ENCODE measurements around the gene TLE7.
A peak's percentile ranks its signal among the peaks of the same experiment; 100 is the strongest.

TLE7 gene

DNA sequence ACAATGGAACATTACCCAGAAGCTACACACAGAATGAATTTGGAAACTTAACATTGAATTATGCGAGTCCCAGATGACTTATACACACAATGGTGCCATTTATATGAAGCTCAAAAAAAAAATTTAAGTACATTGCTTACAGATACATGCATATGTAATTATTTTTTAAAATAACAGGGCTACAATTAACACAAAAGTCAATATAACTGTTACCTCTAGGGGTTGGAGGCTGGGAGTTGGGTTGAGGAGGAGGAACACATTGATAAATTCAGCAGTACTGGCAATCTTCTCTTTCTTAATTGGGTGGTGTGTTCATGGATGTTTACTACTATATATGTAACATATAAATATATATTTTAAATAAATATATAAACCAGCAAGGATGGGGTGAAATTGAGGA, 19.1 kb upstream of the TLE7 start:
- Histone ChIP-seq H3K4me3 (peak overlapping the region; percentile 74 to 94 (median 81); a peak in 19 of 20 replicates), H3K27ac (peak overlapping the region in 3 of 11 experiments; percentile 76 to 91 (median 88); a peak in 4 of 22 replicates), H3K4me2 (peak overlapping the region; percentile 78 to 99 (median 94)), H4K20me1 (peaks cover 0 to 16% (median 6%) of the 10 kb centered on the region in 11 experiments; a peak in 6 of 22 replicates), H3K9ac (peak overlapping the region in 8 of 11 experiments; percentile 83 to 91 (median 88); a peak in 9 of 22 replicates), H3K9me3 (replicated peaks in 1 of 11) (no peaks in the 10 kb centered on the region), H3K4me1 (peaks cover 14 to 21% (median 15%) of the 10 kb centered on the region in 10 experiments), H3K36me3 (peaks cover 7 to 18% (median 11%) of the 10 kb centered on the region in 11 experiments; a peak in 20 of 22 replicates), H3K27me3 (no peaks in the 10 kb centered on the region)
- no peak for TF ChIP-seq Cebpa-rat (IDR thresholded peaks at IDR 0.05)

DNA sequence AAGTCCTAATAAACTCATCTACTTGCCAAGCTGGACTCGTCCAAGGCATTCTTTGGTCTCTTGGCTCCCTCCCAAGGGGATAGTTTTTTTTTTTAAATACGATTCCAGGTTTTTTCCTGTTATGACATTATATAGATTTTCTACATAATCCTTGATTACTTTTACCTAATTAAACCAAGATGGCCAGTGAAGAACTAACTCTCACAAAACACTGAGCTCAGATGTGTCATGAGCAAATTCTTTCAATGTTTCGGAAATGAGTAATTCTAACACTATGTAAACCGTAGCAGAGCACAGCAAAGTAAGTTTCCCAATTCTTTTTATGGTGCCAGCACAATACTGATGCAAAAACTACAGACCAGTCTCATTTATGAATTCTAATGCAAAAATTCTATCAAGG, 18.4 kb upstream of the TLE7 start:
- H3K4me2 ChIP-seq = peak overlapping the region in 6 of 11 experiments; percentile 80 to 99 (median 94); a peak in 8 of 22 replicates
- H3K36me3 ChIP-seq = peaks cover 14 to 25% (median 18%) of the 10 kb centered on the region in 11 experiments
- peaks cover 0 to 16% (median 6%) of the 10 kb centered on the region in 11 experiments; a peak in 6 of 22 replicates for H4K20me1 ChIP-seq
- no peaks in the 10 kb centered on the region; a peak in 1 of 22 replicates for H3K9me3 ChIP-seq (replicated peaks in 1 of 11)
- no peak overlapping the region for H3K4me3 ChIP-seq
- no peak overlapping the region for H3K9ac ChIP-seq
- H3K27ac ChIP-seq = no peak overlapping the region
- peaks cover 14 to 21% (median 15%) of the 10 kb centered on the region in 10 experiments for H3K4me1 ChIP-seq
- H3K27me3 ChIP-seq = no peaks in the 10 kb centered on the region
- no peak for TF ChIP-seq Cebpa-rat (IDR thresholded peaks at IDR 0.05)

DNA sequence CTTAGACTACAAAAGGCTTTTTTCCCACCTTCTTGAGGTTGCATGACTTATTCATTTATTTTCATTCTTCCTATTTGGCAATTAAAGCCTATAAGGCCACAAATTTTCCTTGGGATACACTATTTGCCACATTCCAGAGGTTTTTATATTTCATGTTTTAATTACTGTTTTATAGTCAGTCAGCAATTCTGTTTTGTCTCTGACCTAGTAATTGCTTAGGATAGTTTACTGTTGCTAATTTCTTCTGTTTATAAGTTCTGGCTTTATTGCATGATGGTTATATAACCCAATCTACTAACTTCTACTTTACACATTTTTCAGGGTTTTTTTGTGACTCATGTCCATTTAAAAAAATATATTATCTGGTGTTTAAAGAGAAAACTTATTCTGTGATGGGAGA, 17.7 kb upstream of the TLE7 start:
- Histone ChIP-seq H3K27me3 (no peaks in the 10 kb centered on the region), H3K9me3 (replicated peaks in 1 of 11) (peaks cover 0 to 7% (median 4%) of the 10 kb centered on the region in 11 experiments; a peak in 12 of 22 replicates), H3K27ac (no peak overlapping the region), H3K9ac (no peak overlapping the region), H3K4me1 (peaks cover 14 to 21% (median 15%) of the 10 kb centered on the region in 10 experiments), H4K20me1 (peaks cover 0 to 16% (median 6%) of the 10 kb centered on the region in 11 experiments; a peak in 6 of 22 replicates), H3K36me3 (peaks cover 22 to 32% (median 26%) of the 10 kb centered on the region in 11 experiments), H3K4me3 (no peak overlapping the region), H3K4me2 (no peak overlapping the region)
- TF ChIP-seq Cebpa-rat (IDR thresholded peaks at IDR 0.05) = no peak

DNA sequence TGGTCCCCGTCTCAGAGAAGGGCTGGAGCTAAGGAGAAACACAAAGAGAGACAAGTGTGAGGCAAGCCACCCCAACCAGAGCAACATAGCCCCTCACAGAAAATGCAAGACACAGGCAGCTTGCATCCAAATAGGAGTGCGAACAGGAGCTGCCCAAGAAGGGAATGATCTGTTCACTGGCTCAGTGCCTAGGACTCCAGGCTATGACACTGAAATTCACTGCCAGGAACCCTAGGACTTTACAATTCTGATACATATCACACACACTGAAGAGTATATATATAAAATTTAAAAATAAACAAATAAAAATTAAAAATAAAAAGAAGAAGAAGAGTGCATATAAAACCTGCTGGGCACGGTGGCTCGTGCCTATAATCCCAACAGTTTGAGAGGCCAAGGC, 14.9 kb upstream of the TLE7 start:
- H3K27ac ChIP-seq = no peak overlapping the region
- peaks cover 10 to 18% (median 14%) of the 10 kb centered on the region in 10 experiments for H3K4me1 ChIP-seq
- H3K9ac ChIP-seq = no peak overlapping the region
- H3K4me2 ChIP-seq = no peak overlapping the region
- H3K4me3 ChIP-seq = no peak overlapping the region
- no peak for TF ChIP-seq Cebpa-rat (IDR thresholded peaks at IDR 0.05)
- H3K27me3 ChIP-seq = no peaks in the 10 kb centered on the region
- peaks cover 49 to 60% (median 53%) of the 10 kb centered on the region in 11 experiments for H3K36me3 ChIP-seq
- peaks cover 22 to 34% (median 30%) of the 10 kb centered on the region in 11 experiments for H3K9me3 ChIP-seq (replicated peaks in 1 of 11)
- peaks cover 0 to 16% (median 6%) of the 10 kb centered on the region in 11 experiments; a peak in 6 of 22 replicates for H4K20me1 ChIP-seq

DNA sequence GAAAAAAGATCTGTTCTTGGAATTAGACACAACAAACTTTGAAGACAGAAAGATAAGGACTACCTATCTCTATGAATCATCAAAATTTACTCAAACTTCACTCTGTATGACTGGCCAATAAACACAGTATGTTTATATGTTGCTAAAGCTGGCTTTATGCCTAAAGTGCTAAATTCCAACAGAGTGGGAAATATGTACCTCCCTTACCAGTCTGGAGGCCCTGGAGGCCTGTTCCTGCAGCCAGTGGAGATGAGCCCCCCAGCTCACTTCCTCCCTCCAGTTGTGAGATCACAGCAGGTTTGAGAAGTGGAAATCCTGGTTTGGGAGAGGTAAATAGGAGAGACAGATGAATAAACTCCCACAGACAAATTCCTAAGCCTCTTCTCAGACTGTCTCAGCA, 11.2 kb upstream of the TLE7 start:
- no peak for TF ChIP-seq Cebpa-rat (IDR thresholded peaks at IDR 0.05)
- Histone ChIP-seq H3K4me1 (no peaks in the 10 kb centered on the region), H4K20me1 (peaks cover 0 to 8% (median 3%) of the 10 kb centered on the region in 11 experiments; a peak in 6 of 22 replicates), H3K9ac (no peak overlapping the region), H3K27ac (no peak overlapping the region), H3K4me2 (no peak overlapping the region), H3K4me3 (0 out of 20 replicates have a peak overlapping the region, but pooled peaks of 1 of the 10 experiments have one; percentile 1), H3K27me3 (no peaks in the 10 kb centered on the region), H3K36me3 (peaks cover 86 to 96% (median 90%) of the 10 kb centered on the region in 11 experiments), H3K9me3 (replicated peaks in 1 of 11) (peaks cover 60 to 72% (median 68%) of the 10 kb centered on the region in 11 experiments)

DNA sequence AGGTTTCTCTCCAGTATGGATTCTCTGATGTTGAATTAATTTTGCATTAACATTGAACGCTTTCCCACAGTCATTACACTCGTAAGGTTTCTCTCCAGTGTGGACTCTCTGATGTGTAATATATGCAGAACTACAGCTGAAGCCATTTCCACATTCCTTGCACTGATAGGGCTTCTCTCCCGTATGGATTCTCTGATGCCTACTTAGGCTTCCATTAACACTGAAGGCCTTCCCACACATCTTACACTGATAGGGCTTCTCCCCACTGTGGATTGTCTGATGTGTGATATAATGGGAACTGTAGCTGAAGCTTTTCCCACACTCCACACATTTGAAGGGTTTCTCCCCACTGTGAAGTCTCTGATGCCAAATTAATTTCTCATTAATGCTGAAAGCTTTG, 7.2 kb upstream of the TLE7 start:
- Histone ChIP-seq H3K27ac (no peak overlapping the region), H3K4me2 (no peak overlapping the region), H3K36me3 (peaks cover 75 to 84% (median 79%) of the 10 kb centered on the region in 11 experiments), H3K9ac (no peak overlapping the region), H3K9me3 (replicated peaks in 1 of 11) (peaks cover 95 to 100% (median 100%) of the 10 kb centered on the region in 11 experiments), H3K27me3 (no peaks in the 10 kb centered on the region), H3K4me3 (peak overlapping the region; percentile 17 to 45 (median 38); a peak in 18 of 20 replicates), H4K20me1 (no peaks in the 10 kb centered on the region), H3K4me1 (no peaks in the 10 kb centered on the region)
- TF ChIP-seq Cebpa-rat (IDR thresholded peaks at IDR 0.05) = no peak

DNA sequence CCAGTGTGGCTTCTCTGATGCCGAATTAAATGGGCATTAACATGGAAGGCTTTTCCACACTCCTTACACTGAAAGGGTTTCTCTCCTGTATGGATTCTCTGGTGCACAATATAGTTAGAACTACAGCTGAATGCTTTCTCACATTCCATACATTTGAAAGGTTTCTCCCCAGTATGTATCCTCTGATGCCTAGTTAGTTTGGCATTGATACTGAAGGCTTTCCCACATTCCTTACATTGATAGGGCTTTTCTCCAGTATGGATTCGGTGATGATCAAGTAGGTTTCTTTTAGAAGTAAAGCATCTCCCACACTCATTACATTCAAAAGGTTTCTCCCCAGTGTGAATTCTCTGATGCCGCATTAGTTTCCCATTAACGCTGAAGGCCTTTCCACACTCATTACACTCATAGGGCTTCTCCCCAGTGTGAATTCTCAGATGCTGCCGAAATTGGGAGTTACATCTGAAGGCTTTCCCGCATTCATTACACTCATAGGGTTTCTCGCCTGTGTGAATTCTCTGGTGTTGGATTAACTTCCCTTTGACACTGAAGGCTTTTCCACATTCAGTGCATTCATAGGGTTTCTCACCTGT, 6.5 kb upstream of the TLE7 start:
- H3K4me2 ChIP-seq = no peak overlapping the region
- peaks cover 69 to 78% (median 73%) of the 10 kb centered on the region in 11 experiments for H3K36me3 ChIP-seq
- no peak for TF ChIP-seq Cebpa-rat (IDR thresholded peaks at IDR 0.05)
- no peaks in the 10 kb centered on the region for H3K27me3 ChIP-seq
- peak overlapping the region; percentile 17 to 45 (median 38); a peak in 18 of 20 replicates for H3K4me3 ChIP-seq
- no peaks in the 10 kb centered on the region for H4K20me1 ChIP-seq
- H3K9me3 ChIP-seq (replicated peaks in 1 of 11) = peaks cover 88 to 100% (median 100%) of the 10 kb centered on the region in 11 experiments
- no peak overlapping the region for H3K27ac ChIP-seq
- no peak overlapping the region for H3K9ac ChIP-seq
- H3K4me1 ChIP-seq = no peaks in the 10 kb centered on the region

DNA sequence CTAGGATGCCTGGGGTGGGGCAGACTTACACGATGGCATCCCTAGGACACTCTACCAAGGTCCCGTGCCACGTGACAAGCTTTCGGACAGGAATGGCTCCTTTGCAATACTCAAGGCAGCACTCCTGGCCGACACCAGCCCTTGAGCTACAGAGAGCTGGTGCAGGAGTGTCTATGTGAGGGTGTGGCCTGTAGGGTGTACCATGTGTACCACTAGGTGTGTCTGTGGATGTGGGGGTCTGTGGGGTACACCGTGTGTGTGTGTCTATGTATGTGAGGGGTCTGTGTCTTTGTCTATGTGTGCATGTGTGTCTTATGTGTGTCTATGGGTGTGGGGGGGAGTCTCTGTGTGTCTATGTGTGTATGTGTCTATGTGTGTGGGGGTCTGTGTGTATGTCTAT, 1.9 kb upstream of the TLE7 start:
- H3K4me2 ChIP-seq = no peak overlapping the region
- peaks cover 22 to 31% (median 26%) of the 10 kb centered on the region in 11 experiments for H3K36me3 ChIP-seq
- H3K9ac ChIP-seq = no peak overlapping the region
- peaks cover 57 to 82% (median 77%) of the 10 kb centered on the region in 11 experiments for H3K9me3 ChIP-seq (replicated peaks in 1 of 11)
- no peak overlapping the region for H3K4me3 ChIP-seq
- H3K4me1 ChIP-seq = peaks cover 0 to 10% (median 0%) of the 10 kb centered on the region in 10 experiments; a peak in 4 of 20 replicates
- no peaks in the 10 kb centered on the region for H3K27me3 ChIP-seq
- no peaks in the 10 kb centered on the region for H4K20me1 ChIP-seq
- no peak for TF ChIP-seq Cebpa-rat (IDR thresholded peaks at IDR 0.05)
- no peak overlapping the region for H3K27ac ChIP-seq

DNA sequence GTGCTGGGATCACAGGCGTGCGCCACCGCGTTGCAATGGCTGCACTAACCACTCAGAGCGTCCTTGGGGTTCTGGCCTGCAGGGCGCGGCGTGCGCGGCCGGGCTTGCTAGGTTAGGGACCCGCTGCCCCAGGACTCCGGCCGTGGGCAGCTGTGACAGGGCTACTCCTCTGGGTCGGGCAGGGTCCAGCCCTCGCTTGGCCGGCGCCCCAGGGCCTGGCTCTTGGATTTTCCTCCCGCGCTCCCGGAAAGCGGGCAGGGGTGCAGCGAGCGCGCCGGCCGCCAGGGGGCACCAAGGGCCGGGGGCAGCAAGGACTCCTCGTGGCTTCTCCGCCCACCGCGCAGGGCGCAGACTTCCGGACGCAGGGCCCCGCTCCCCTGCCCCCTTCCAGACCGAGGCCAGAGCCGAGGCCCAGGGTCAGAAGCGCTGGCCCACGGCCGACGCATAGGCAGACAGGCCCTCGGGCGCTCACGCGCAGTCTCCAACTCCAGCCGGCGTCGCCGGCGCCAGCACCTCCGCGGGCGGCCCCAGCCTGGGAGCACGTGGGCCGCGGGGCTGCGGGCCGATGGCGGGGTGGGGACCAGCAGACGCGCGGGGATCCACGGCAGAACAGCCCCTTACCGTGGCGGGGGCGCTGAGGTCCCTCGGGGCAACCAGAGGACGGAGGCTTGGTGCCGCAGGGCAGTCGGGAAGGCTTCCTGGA, 355 bp downstream of the TLE7 start:
- H3K36me3 ChIP-seq = peaks cover 2 to 9% (median 4%) of the 10 kb centered on the region in 11 experiments; a peak in 16 of 22 replicates
- H3K4me1 ChIP-seq = peaks cover 0 to 10% (median 0%) of the 10 kb centered on the region in 10 experiments; a peak in 4 of 20 replicates
- H4K20me1 ChIP-seq = no peaks in the 10 kb centered on the region
- peaks cover 35 to 60% (median 55%) of the 10 kb centered on the region in 11 experiments for H3K9me3 ChIP-seq (replicated peaks in 1 of 11)
- TF ChIP-seq Cebpa-rat (IDR thresholded peaks at IDR 0.05) = no peak
- no peaks in the 10 kb centered on the region for H3K27me3 ChIP-seq
- no peak overlapping the region for H3K9ac ChIP-seq
- no peak overlapping the region for H3K27ac ChIP-seq
- no peak overlapping the region for H3K4me2 ChIP-seq
- no peak overlapping the region for H3K4me3 ChIP-seq
